Ovary (tissue), 9 donors: ENCODE data around the gene PIK3C2G. TPM values are rescaled to one million over a fixed set of nuclear protein-coding genes. Genes with fewer than 3 reads are reported as not detected.

Experiments used
- DNase-seq, 5 donors: peaks; one replicate each; pipeline ENCODE4 v3.0.0-alpha.2; 2019 to 2020
- H3K27ac ChIP-seq, 2 donors: fragments of 200-600 bp; one replicate each; pipeline versions ENCODE4 v1.5.1 to v1.8.0; 2019 to 2022
- H3K27me3 ChIP-seq: fragments of 200-600 bp; one replicate; pipeline ENCODE4 v1.8.0; 2022
- H3K36me3 ChIP-seq: fragments of 200-600 bp; sonication (generic); one replicate; pipeline ENCODE4 v1.5.1; 2019
- H3K4me1 ChIP-seq: one replicate; pipeline ENCODE4 v1.8.1; 2013; ENCODE audit warnings: mild to moderate bottlenecking, moderate library complexity; ENCODE audit not compliant: insufficient read depth
- H3K4me3 ChIP-seq: fragments of 200-600 bp; sonication (generic); one replicate; pipeline ENCODE4 v1.5.1; 2017
- H3K9me3 ChIP-seq, 2 donors: fragments of 200-600 bp in 1 of 2; sonication (generic) in 1 of 2; one replicate each; pipeline versions ENCODE4 v1.5.1 to v1.8.1; 2013 to 2019; ENCODE audit warnings: mild to moderate bottlenecking in 1 of 2, moderate library complexity in 1 of 2
- EP300 ChIP-seq: sonication (generic); formaldehyde crosslinking; IDR thresholded peaks from one replicate; pipeline ENCODE4 v1.6.1; 2017; ENCODE audit warnings: antibody characterized with exemption
- POLR2A ChIP-seq: fragments of 450-650 bp; IDR thresholded peaks from one replicate; pipeline ENCODE4 v1.6.1; 2017; ENCODE audit warnings: antibody characterized with exemption, mild to moderate bottlenecking, moderate library complexity
- WGBS, 3 donors: extraction: QIAGEN DNeasy Blood & Tissue Kit in 1 of 3; methylation state at CpG; one replicate each; pipeline versions ENCODE4 v1.1.5 to v1.1.7; 2013 to 2017; 5-methylcytosine and 5-hydroxymethylcytosine counted together
- intact Hi-C, 4 donors: fragments of 100-400 bp; cut with DNase I; formaldehyde crosslinking; loops; one replicate each; pipeline versions ENCODE4 v1.11.0 to v1.15.1; 2022 to 2023
- polyA plus RNA-seq, 2 donors: library from polyadenylated mRNA; stranded (reverse); fragments of 200-250 nt in 1 of 2; fragments of 350-450 nt in 1 of 2; fragmentation: Illumina TruSeq in 1 of 2; extraction: RNeasy Lipid Tissue Mini Kit (QIAGEN cat#74804) in 1 of 2; gene quantifications; one replicate each; pipeline ENCODE4 v1.2.3, GENCODE V29; 2013 to 2014
- total RNA-seq, 7 donors: library from RNA; depleted of rRNA in 2 of 7; stranded (reverse); fragments of >200 nt in 2 of 7; fragmentation: NEBNext Ultra II Directional in 3 of 7; extraction: Animal tissue kit (Norgen Biotek cat#: 25700) in 3 of 7; gene quantifications; one replicate each; pipeline versions ENCODE4 v1.1.0 to v1.2.4, GENCODE V29; 2016 to 2023
- TF ChIP-seq, protein P1 (sequence below), 3 donors: fragments of 450-650 bp in 2 of 3; fragments of 200-600 bp in 1 of 3; IDR thresholded peaks; one replicate each; pipeline versions ENCODE4 v1.5.1 to v1.8.0; 2016 to 2022; ENCODE audit warnings: antibody characterized with exemption in 3 of 3, mild to moderate bottlenecking in 1 of 3
- donor health status: DM: no; HTN: no; CAD: no; lungs with moderate emphysema.
- donor health status: DM: no; HTN: no; CAD: no.
- donor health status: Bipolar disorder and iron deficiency.
- donor health status: DM: yes; HTN: yes; CAD: no.
- donor health status: DM: no; HTN: no; CAD: no.
- donor health status: DM: yes; HTN: yes; CAD: no.

The PIK3C2G gene
- total and polyA plus RNA-seq, 9 donors: 0.02 to 1.6 (median 0.07) TPM; not detected in 4

GRCh38 chr12:18653465-18653864, 392.1 kb downstream of the PIK3C2G start:
- 49 to 72% (median 50%) methylated on average over 1 of the region's 1 CpG for WGBS, 3 donors
- Histone ChIP-seq H3K27me3 (no peaks in the 10 kb centered on the region), H3K9me3 (no peaks in the 10 kb centered on the region), H3K4me3 (no peak overlapping the region), H3K4me1 (no peaks in the 10 kb centered on the region), H3K36me3 (no peaks in the 10 kb centered on the region), H3K27ac (no peak overlapping the region)
- no peak for TF ChIP-seq EP300
- TF ChIP-seq POLR2A: no peak
- TF ChIP-seq, protein P1, sequence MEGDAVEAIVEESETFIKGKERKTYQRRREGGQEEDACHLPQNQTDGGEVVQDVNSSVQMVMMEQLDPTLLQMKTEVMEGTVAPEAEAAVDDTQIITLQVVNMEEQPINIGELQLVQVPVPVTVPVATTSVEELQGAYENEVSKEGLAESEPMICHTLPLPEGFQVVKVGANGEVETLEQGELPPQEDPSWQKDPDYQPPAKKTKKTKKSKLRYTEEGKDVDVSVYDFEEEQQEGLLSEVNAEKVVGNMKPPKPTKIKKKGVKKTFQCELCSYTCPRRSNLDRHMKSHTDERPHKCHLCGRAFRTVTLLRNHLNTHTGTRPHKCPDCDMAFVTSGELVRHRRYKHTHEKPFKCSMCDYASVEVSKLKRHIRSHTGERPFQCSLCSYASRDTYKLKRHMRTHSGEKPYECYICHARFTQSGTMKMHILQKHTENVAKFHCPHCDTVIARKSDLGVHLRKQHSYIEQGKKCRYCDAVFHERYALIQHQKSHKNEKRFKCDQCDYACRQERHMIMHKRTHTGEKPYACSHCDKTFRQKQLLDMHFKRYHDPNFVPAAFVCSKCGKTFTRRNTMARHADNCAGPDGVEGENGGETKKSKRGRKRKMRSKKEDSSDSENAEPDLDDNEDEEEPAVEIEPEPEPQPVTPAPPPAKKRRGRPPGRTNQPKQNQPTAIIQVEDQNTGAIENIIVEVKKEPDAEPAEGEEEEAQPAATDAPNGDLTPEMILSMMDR (IDR thresholded peaks at IDR 0.05): no peak
- no peak for DNase-seq
- intact Hi-C loops: no loop called here

DNA sequence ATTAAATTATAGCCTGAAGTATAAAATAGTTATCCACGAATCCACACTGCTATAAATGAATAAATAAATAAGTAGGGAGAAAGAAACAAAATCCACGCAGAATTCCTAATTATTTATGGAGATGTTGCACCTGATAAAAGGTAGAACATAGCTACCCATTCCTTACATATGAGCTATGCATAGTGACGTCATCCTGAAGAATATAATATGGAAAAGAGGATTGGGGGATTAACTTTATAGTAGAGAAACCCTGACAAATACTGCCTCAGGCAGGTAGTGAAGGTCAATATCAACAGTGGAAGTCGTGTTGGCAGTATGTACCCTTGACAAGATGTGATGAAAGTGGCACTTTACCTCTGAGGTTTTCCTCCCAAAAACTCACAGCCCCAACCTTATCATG, 394.0 kb downstream of the PIK3C2G start:
- no peaks in the 10 kb centered on the region for H3K27me3 ChIP-seq
- H3K27ac ChIP-seq: no peak overlapping the region
- no peaks in the 10 kb centered on the region for H3K9me3 ChIP-seq
- DNase-seq: no peak
- no peaks in the 10 kb centered on the region for H3K4me1 ChIP-seq
- WGBS, 3 donors: 86 to 91% (median 88%) methylated on average over 4 of the region's 4 CpGs
- no peaks in the 10 kb centered on the region for H3K36me3 ChIP-seq
- intact Hi-C loops: no loop called here
- no peak for TF ChIP-seq POLR2A
- TF ChIP-seq, protein P1 (IDR thresholded peaks at IDR 0.05): no peak
- TF ChIP-seq EP300: no peak
- no peak overlapping the region for H3K4me3 ChIP-seq

DNA sequence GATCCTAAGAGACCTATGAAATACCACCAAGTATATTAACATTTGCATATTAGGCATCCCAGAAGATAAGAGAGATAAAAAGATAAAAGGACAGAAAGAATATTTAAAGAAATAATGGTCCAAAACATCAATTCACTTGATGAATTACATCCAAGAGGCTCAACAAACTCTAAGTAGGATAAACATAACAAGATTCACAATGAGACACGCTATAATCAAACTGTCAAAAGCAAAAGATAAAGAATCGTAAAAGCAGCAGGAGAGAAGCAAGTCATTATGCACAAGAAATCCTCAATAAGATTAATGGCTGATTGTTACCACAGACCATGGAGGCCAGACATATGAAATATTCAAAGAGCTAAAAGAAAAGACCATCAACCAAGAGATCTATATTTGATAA, 396.9 kb downstream of the PIK3C2G start:
- Histone ChIP-seq H3K4me1 (no peaks in the 10 kb centered on the region), H3K9me3 (no peaks in the 10 kb centered on the region), H3K27me3 (no peaks in the 10 kb centered on the region), H3K4me3 (no peak overlapping the region), H3K27ac (no peak overlapping the region), H3K36me3 (no peaks in the 10 kb centered on the region)
- no peak for DNase-seq
- 64 to 73% (median 72%) methylated on average over 2 of the region's 2 CpGs for WGBS, 3 donors
- intact Hi-C loops: no loop called here
- TF ChIP-seq, protein P1 (IDR thresholded peaks at IDR 0.05): no peak
- TF ChIP-seq EP300 (no peak), POLR2A (no peak)

- intact Hi-C loops: no loop called here
- Histone ChIP-seq H3K4me1 (no peaks in the 10 kb centered on the region), H3K9me3 (no peaks in the 10 kb centered on the region), H3K4me3 (no peak overlapping the region), H3K36me3 (no peaks in the 10 kb centered on the region), H3K27me3 (no peaks in the 10 kb centered on the region), H3K27ac (no peak overlapping the region)
- DNase-seq: no peak
- TF ChIP-seq, protein P1 (IDR thresholded peaks at IDR 0.05): no peak
- TF ChIP-seq POLR2A: no peak
- TF ChIP-seq EP300: no peak
Observed at GRCh38 chr12:18658829-18659228, 397.5 kb downstream of the PIK3C2G start.

DNA sequence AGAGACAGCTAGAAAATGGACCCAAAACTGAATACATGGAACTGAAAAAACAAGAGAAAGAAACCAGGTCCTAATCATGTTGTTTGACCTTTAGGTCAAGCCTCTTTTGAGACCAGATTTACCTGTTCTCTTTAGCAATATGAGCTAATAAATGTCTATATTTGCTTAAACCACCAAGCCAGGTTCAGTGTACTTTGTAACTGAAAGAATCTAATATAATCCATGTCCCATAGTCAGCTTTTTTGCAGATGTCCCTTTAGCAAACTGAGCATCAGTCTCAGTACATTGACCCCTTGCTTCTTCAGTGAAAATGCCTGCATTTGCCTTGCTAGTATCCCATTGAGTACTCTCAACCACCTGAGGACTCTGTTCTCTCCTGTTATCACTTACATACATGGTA, 414.8 kb downstream of the PIK3C2G start:
- Histone ChIP-seq H3K9me3 (no peaks in the 10 kb centered on the region), H3K36me3 (no peaks in the 10 kb centered on the region), H3K27me3 (no peaks in the 10 kb centered on the region), H3K4me3 (no peak overlapping the region), H3K4me1 (no peaks in the 10 kb centered on the region), H3K27ac (no peak overlapping the region)
- DNase-seq: no peak
- intact Hi-C loops: no loop called here
- no peak for TF ChIP-seq POLR2A
- TF ChIP-seq EP300: no peak
- TF ChIP-seq, protein P1 (IDR thresholded peaks at IDR 0.05): no peak
